IMR-90 (cell line): ENCODE data around the gene CFAP70. TPM values are rescaled to one million over a fixed set of nuclear protein-coding genes. Genes with fewer than 3 reads are reported as not detected.

Experiments
- ATAC-seq: fragments of 200-7000 bp; cut with Tn5 transposase; 2 replicates; pipeline ENCODE4 v1.9.1; 2020; ENCODE audit warnings: low read depth, mild to moderate bottlenecking, moderate library complexity
- BruUV-seq: library from RNA; stranded (reverse); fragments of 400-500 nt; replicated peaks from 2 replicates; lab custom pipeline; 2021; lab: Mats Ljungman, UMichigan
- CTCF ChIA-PET: fragments of 300-600 bp; formaldehyde crosslinking; extraction: SDS; loops from one replicate; lab custom pipeline; 2021; ENCODE audit warnings: antibody characterized with exemption; lab: Yijun Ruan, JAX
- POLR2A ChIA-PET: fragments of 300-600 bp; sonication (Branson Sonifier 250); formaldehyde crosslinking; loops from one replicate; lab custom pipeline; 2022; ENCODE audit warnings: antibody characterized with exemption; ENCODE audit not compliant: unreplicated experiment; lab: Charles Lee
- DNase-seq: peaks from one replicate; pipeline ENCODE4 v3.0.0; 2013
- H2AFZ ChIP-seq: replicated peaks from 2 replicates; pipeline ENCODE3; 2013; ENCODE audit warnings: low read length, mild to moderate bottlenecking; ENCODE audit not compliant: poor library complexity
- H2AK5ac ChIP-seq: 2 replicates; pipeline ENCODE4 v1.6.1; 2013; ENCODE audit warnings: low read depth, low read length, inconsistent platforms
- H2AK9ac ChIP-seq: replicated peaks from 2 replicates; pipeline ENCODE3; 2013; ENCODE audit warnings: mild to moderate bottlenecking, low read depth, low read length, moderate library complexity; ENCODE audit not compliant: poor library complexity
- H2BK120ac ChIP-seq: 2 replicates; pipeline ENCODE4 v1.6.1; 2013; ENCODE audit warnings: low read depth, low read length, inconsistent platforms
- H2BK15ac ChIP-seq: 3 replicates; pipeline ENCODE4 v1.6.1; 2013; ENCODE audit warnings: low read depth, low read length, inconsistent platforms
- H2BK20ac ChIP-seq: 2 replicates; pipeline ENCODE4 v1.6.1; 2013; ENCODE audit warnings: low read depth, mild to moderate bottlenecking, inconsistent platforms, low read length, moderate library complexity
- H2BK5ac ChIP-seq: 2 replicates; pipeline ENCODE4 v1.6.1; 2013; ENCODE audit warnings: mild to moderate bottlenecking, low read depth, low read length, inconsistent platforms; ENCODE audit not compliant: poor library complexity, severe bottlenecking
- H3K14ac ChIP-seq: replicated peaks from 2 replicates; pipeline ENCODE4 v1.6.1; 2013; ENCODE audit warnings: low read depth, low read length, inconsistent platforms
- H3K18ac ChIP-seq: 2 replicates; pipeline ENCODE4 v1.6.1; 2013; ENCODE audit warnings: low read depth, low read length, control low read depth
- H3K23ac ChIP-seq: 2 replicates; pipeline ENCODE4 v1.6.1; 2013; ENCODE audit warnings: low read depth, low read length, inconsistent platforms
- H3K27ac ChIP-seq: 2 replicates; pipeline ENCODE4 v1.5.1; 2013; ENCODE audit warnings: mild to moderate bottlenecking, control low read depth, low read length; ENCODE audit not compliant: insufficient read depth
- H3K27me3 ChIP-seq: 2 replicates; pipeline ENCODE4 v1.6.1; 2013; ENCODE audit warnings: low read length; ENCODE audit not compliant: control insufficient read depth, insufficient read depth
- H3K36me3 ChIP-seq: 2 replicates; pipeline ENCODE4 v1.6.1; 2013; ENCODE audit warnings: low read length, mixed read lengths; ENCODE audit not compliant: control insufficient read depth, insufficient read depth
- H3K4ac ChIP-seq: 2 replicates; pipeline ENCODE4 v1.6.1; 2013; ENCODE audit warnings: low read depth, low read length, inconsistent platforms
- H3K4me1 ChIP-seq: 2 replicates; pipeline ENCODE4 v1.6.1; 2013; ENCODE audit warnings: low read length, mixed read lengths; ENCODE audit not compliant: control insufficient read depth, insufficient read depth
- H3K4me2 ChIP-seq: 2 replicates; pipeline ENCODE4 v1.6.1; 2013; ENCODE audit warnings: low read depth, mild to moderate bottlenecking, control low read depth, low read length, moderate library complexity
- H3K4me3 ChIP-seq: 2 replicates; pipeline ENCODE4 v1.5.1; 2013; ENCODE audit warnings: low read depth, mild to moderate bottlenecking, control low read depth, low read length, moderate library complexity; ENCODE audit not compliant: insufficient read depth
- H3K56ac ChIP-seq: 2 replicates; pipeline ENCODE4 v1.6.1; 2013; ENCODE audit warnings: low read length, inconsistent platforms; ENCODE audit not compliant: insufficient read depth; ENCODE audit errors: extremely low read depth
- H3K79me1 ChIP-seq, 2 experiments: 2 replicates each; pipeline ENCODE4 v1.6.1; 2013; ENCODE audit warnings: low read length in 2 of 2, inconsistent platforms in 1 of 2, low read depth in 1 of 2
- H3K9ac ChIP-seq: 2 replicates; pipeline ENCODE4 v1.6.1; 2013; ENCODE audit warnings: low read depth, low read length, control low read depth
- H3K9me1 ChIP-seq: 2 replicates; pipeline ENCODE4 v1.6.1; 2013; ENCODE audit warnings: low read length, inconsistent platforms; ENCODE audit not compliant: insufficient read depth
- H3K9me3 ChIP-seq: 2 replicates; pipeline ENCODE4 v1.6.1; 2013; ENCODE audit warnings: low read length; ENCODE audit not compliant: control insufficient read depth, insufficient read depth
- H4K20me1 ChIP-seq: 2 replicates; pipeline ENCODE4 v1.6.1; 2013; ENCODE audit warnings: low read length, inconsistent platforms; ENCODE audit not compliant: insufficient read depth
- H4K5ac ChIP-seq: 2 replicates; pipeline ENCODE4 v1.6.1; 2013; ENCODE audit warnings: mild to moderate bottlenecking, low read depth, low read length, control low read depth
- H4K8ac ChIP-seq, 2 experiments: 2 replicates each; pipeline ENCODE4 v1.6.1; 2013; ENCODE audit warnings: low read depth in 2 of 2, low read length in 2 of 2, control low read depth in 1 of 2, inconsistent platforms in 1 of 2
- H4K91ac ChIP-seq: 2 replicates; pipeline ENCODE4 v1.6.1; 2013; ENCODE audit warnings: low read depth, low read length, inconsistent platforms; ENCODE audit not compliant: insufficient read depth
- BHLHE40 ChIP-seq: fragments of 150-350 bp; IDR thresholded peaks from 2 replicates; pipeline ENCODE4 v1.6.1; 2016; ENCODE audit warnings: mild to moderate bottlenecking, low read depth, low read length
- CEBPB ChIP-seq: IDR thresholded peaks from 2 replicates; pipeline ENCODE4 v1.6.1; 2012; ENCODE audit warnings: low read depth, low read length, improper control_type of control experiment
- CHD1 ChIP-seq: IDR thresholded peaks from 2 replicates; pipeline ENCODE4 v1.6.1; 2012; ENCODE audit warnings: low read depth, low read length, improper control_type of control experiment
- FOS ChIP-seq: fragments of 150-350 bp; IDR thresholded peaks from 2 replicates; pipeline ENCODE4 v1.6.1; 2016; ENCODE audit warnings: low read depth, low read length
- MAFK ChIP-seq: IDR thresholded peaks from 2 replicates; pipeline ENCODE4 v1.6.1; 2012; ENCODE audit warnings: low read depth, low read length, improper control_type of control experiment
- MAZ ChIP-seq: IDR thresholded peaks from 2 replicates; pipeline ENCODE4 v1.6.1; 2012; ENCODE audit warnings: low read depth, mild to moderate bottlenecking, low read length, improper control_type of control experiment, moderate library complexity, borderline replicate concordance
- MXI1 ChIP-seq: IDR thresholded peaks from 2 replicates; pipeline ENCODE4 v1.6.1; 2012; ENCODE audit warnings: low read depth, mild to moderate bottlenecking, low read length, moderate library complexity, borderline replicate concordance
- NFE2L2 ChIP-seq: fragments of 150-350 bp; IDR thresholded peaks from 2 replicates; pipeline ENCODE4 v1.6.1; 2016; ENCODE audit warnings: low read depth, mild to moderate bottlenecking, low read length
- POLR2A ChIP-seq: IDR thresholded peaks from 2 replicates; pipeline ENCODE4 v1.6.1; 2012; ENCODE audit warnings: mild to moderate bottlenecking, low read depth, low read length
- RAD21 ChIP-seq: IDR thresholded peaks from 2 replicates; pipeline ENCODE4 v1.6.1; 2012; ENCODE audit warnings: low read length, improper control_type of control experiment
- RCOR1 ChIP-seq: IDR thresholded peaks from 2 replicates; pipeline ENCODE4 v1.6.1; 2012; ENCODE audit warnings: mild to moderate bottlenecking, low read length, improper control_type of control experiment; ENCODE audit not compliant: insufficient replicate concordance
- RFX5 ChIP-seq: IDR thresholded peaks from 2 replicates; pipeline ENCODE4 v1.8.0; 2012; ENCODE audit warnings: low read depth, mild to moderate bottlenecking, low read length, moderate library complexity
- SMC3 ChIP-seq: fragments of 150-350 bp; IDR thresholded peaks from 2 replicates; pipeline ENCODE4 v1.6.1; 2016; ENCODE audit warnings: low read depth, mild to moderate bottlenecking, antibody characterized with exemption, low read length, moderate library complexity
- WGBS, 2 experiments: methylation state at CpG; one replicate each; pipeline versions ENCODE4 v1.1.5 to v1.1.7; 2013; ENCODE audit warnings: missing lambda C conversion rate in 2 of 2; ENCODE audit not compliant: insufficient read length in 1 of 2; ENCODE audit errors: extremely low coverage in 2 of 2; 5-methylcytosine and 5-hydroxymethylcytosine counted together
- dilution Hi-C: fragments of 300-500 bp; cut with HindIII; formaldehyde crosslinking; loops from one replicate; pipeline ENCODE4 v1.14.3; 2018; ENCODE audit warnings: low sequenced_read_pairs; ENCODE audit not compliant: unreplicated experiment
- in situ Hi-C: fragments of 300-500 bp; cut with MboI; formaldehyde crosslinking; loops from 3 replicates; pipeline ENCODE4 v1.14.3; 2019; ENCODE audit warnings: low sequenced_read_pairs, inconsistent platforms, mixed read lengths
- intact Hi-C: fragments of 100-400 bp; cut with micrococcal nuclease; formaldehyde crosslinking; loops from 2 replicates; pipeline ENCODE4 v1.10.0; 2022
- polyA plus RNA-seq, 3 experiments: library from polyadenylated mRNA; depleted of rRNA; stranded (reverse); fragments of >200 nt; gene quantifications; 2 replicates each; pipeline ENCODE4 v1.2.3, GENCODE V29; 2012; ENCODE audit warnings: low replicate concordance in 1 of 3
- total RNA-seq: library from RNA; depleted of rRNA; stranded (reverse); fragments of >200 nt; gene quantifications from 2 replicates; pipeline ENCODE4 v1.2.3, GENCODE V29; 2012
- TF ChIP-seq, protein P1 (sequence below): fragments of 150-350 bp; IDR thresholded peaks from 2 replicates; pipeline ENCODE4 v1.6.1; 2016; ENCODE audit warnings: low read depth, mild to moderate bottlenecking, low read length, moderate library complexity, borderline replicate concordance
- TF ChIP-seq, protein P2 (sequence below): conservative IDR thresholded peaks from 2 replicates; pipeline ENCODE4 v1.5.1; 2012; ENCODE audit warnings: mild to moderate bottlenecking, low read depth, low read length, improper control_type of control experiment
- TF ChIP-seq, protein P3 (sequence below): fragments of 150-350 bp; IDR thresholded peaks from 2 replicates; pipeline ENCODE4 v1.6.1; 2017; ENCODE audit warnings: mild to moderate bottlenecking, antibody characterized with exemption, low read length, low read depth

The CFAP70 gene
- total and polyA plus RNA-seq, 2 of the 4 experiments (the other 2 are of a cell fraction) = 0.15 to 0.18 TPM

DNA sequence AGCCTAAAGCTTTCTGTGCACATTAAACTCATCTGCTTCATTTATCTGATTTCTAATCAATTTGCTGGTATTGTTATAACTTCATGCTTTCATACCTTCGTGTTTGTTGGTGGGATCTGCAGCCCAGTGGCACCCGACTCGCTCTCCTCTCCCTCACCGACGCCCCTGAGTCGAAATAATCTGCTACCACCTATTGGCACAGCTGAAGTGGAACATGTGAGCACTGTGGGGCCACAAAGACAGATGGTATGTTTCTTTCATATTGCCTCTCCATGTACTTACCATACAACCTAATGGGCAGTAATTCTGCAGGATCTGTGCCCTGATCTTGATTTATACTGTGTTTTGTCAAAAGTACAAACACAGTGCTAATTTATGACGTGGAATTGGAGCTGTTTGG, 124.0 kb downstream of the CFAP70 start:
- intact Hi-C loops = no loop called here
- WGBS, 2 experiments = no CpG with 5 or more reads among the region's 7 CpGs
- Histone ChIP-seq H2AK9ac (no peak overlapping the region), H2AFZ (no peak overlapping the region), H4K5ac (no peak overlapping the region), H2BK15ac (no peak overlapping the region), H3K36me3 (peaks cover 11% of the 10 kb centered on the region), H3K18ac (no peak overlapping the region), H2BK5ac (no peak overlapping the region), H3K56ac (no peak overlapping the region), H3K79me1 (peaks cover 7 to 13% of the 10 kb centered on the region in 2 experiments; a peak in 3 of 4 replicates), H3K27ac (no peak overlapping the region), H3K4me1 (no peaks in the 10 kb centered on the region), H2BK120ac (no peak overlapping the region), H3K4ac (no peak overlapping the region), H3K4me3 (no peak overlapping the region), H2AK5ac (no peak overlapping the region), H3K23ac (no peak overlapping the region), H3K4me2 (no peak overlapping the region), H3K9me3 (no peaks in the 10 kb centered on the region), H4K20me1 (no peaks in the 10 kb centered on the region), H3K27me3 (no peaks in the 10 kb centered on the region), H3K14ac (no peak overlapping the region), H4K8ac (no peak overlapping the region), H3K9ac (no peak overlapping the region), H3K9me1 (no peaks in the 10 kb centered on the region), H2BK20ac (no peak overlapping the region), H4K91ac (no peak overlapping the region)
- TF ChIP-seq SMC3 (no peak), MAFK (no peak), BHLHE40 (no peak), MAZ (no peak), CEBPB (no peak), POLR2A (no peak), NFE2L2 (no peak), MXI1 (no peak), RFX5 (no peak), CHD1 (no peak), RCOR1 (no peak), RAD21 (no peak), FOS (no peak)
- TF ChIP-seq, protein P1, sequence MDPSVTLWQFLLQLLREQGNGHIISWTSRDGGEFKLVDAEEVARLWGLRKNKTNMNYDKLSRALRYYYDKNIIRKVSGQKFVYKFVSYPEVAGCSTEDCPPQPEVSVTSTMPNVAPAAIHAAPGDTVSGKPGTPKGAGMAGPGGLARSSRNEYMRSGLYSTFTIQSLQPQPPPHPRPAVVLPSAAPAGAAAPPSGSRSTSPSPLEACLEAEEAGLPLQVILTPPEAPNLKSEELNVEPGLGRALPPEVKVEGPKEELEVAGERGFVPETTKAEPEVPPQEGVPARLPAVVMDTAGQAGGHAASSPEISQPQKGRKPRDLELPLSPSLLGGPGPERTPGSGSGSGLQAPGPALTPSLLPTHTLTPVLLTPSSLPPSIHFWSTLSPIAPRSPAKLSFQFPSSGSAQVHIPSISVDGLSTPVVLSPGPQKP = no peak
- TF ChIP-seq, protein P2, sequence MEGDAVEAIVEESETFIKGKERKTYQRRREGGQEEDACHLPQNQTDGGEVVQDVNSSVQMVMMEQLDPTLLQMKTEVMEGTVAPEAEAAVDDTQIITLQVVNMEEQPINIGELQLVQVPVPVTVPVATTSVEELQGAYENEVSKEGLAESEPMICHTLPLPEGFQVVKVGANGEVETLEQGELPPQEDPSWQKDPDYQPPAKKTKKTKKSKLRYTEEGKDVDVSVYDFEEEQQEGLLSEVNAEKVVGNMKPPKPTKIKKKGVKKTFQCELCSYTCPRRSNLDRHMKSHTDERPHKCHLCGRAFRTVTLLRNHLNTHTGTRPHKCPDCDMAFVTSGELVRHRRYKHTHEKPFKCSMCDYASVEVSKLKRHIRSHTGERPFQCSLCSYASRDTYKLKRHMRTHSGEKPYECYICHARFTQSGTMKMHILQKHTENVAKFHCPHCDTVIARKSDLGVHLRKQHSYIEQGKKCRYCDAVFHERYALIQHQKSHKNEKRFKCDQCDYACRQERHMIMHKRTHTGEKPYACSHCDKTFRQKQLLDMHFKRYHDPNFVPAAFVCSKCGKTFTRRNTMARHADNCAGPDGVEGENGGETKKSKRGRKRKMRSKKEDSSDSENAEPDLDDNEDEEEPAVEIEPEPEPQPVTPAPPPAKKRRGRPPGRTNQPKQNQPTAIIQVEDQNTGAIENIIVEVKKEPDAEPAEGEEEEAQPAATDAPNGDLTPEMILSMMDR = no peak
- TF ChIP-seq, protein P3, sequence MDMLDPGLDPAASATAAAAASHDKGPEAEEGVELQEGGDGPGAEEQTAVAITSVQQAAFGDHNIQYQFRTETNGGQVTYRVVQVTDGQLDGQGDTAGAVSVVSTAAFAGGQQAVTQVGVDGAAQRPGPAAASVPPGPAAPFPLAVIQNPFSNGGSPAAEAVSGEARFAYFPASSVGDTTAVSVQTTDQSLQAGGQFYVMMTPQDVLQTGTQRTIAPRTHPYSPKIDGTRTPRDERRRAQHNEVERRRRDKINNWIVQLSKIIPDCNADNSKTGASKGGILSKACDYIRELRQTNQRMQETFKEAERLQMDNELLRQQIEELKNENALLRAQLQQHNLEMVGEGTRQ = no peak
- BruUV-seq = no TSS peak
- DNase-seq = no peak
- no peak for ATAC-seq
- ChIA-PET CTCF (no interaction called here), POLR2A (no interaction called here)
- in situ Hi-C loops = no loop called here
- dilution Hi-C loops = no loop called here
